Retinal pigment epithelial cell (primary cell): ENCODE results near the gene MTOR.
"Not testable (repeated sequence)": the region's sequence is repeated elsewhere in the genome, so short reads cannot be mapped to it uniquely, and the experiment has no call there.

ENCODE experiments used
- DNase-seq: peaks from one replicate; pipeline ENCODE4 v3.0.0-alpha.2; 2010; ENCODE audit warnings: low read depth
- H3K4me3 ChIP-seq: 2 replicates; pipeline ENCODE4 v1.5.1; 2011; ENCODE audit warnings: mild to moderate bottlenecking, low read length, control low read depth, moderate library complexity
- CTCF ChIP-seq: conservative IDR thresholded peaks from 2 replicates; pipeline ENCODE4 v1.5.1; 2011; ENCODE audit warnings: low read depth, low read length, control low read depth, inconsistent platforms

The MTOR gene

GRCh38 chr1:11107599-11107998, 154.8 kb downstream of the MTOR start:
- no peak for TF ChIP-seq CTCF
- no peak for DNase-seq

GRCh38 chr1:11105586-11105985, 156.8 kb downstream of the MTOR start:
- no peak overlapping the region for H3K4me3 ChIP-seq
- no peak for TF ChIP-seq CTCF
- DNase-seq: no peak

More at GRCh38 chr1:11107599-11107998, 154.8 kb downstream of the MTOR start:
- no peak overlapping the region for H3K4me3 ChIP-seq

- no peak overlapping the region for H3K4me3 ChIP-seq
- DNase-seq: no peak
- no peak for TF ChIP-seq CTCF
Measured at GRCh38 chr1:11101347-11101746, 161.0 kb downstream of the MTOR start.

- DNase-seq, H3K4me3 ChIP-seq: not testable (repeated sequence)
Measured at GRCh38 chr1:11100806-11101205, 161.5 kb downstream of the MTOR start.

GRCh38 chr1:11100149-11100493, 162.2 kb downstream of the MTOR start:
- DNase-seq: no peak
- TF ChIP-seq CTCF: no peak
- peak overlapping the region; percentile 96 for H3K4me3 ChIP-seq

- TF ChIP-seq CTCF: no peak
- peak within 1 kb of the TSS; percentile 96 for H3K4me3 ChIP-seq
- peak; percentile 35 for DNase-seq
Measured at GRCh38 chr1:11099310-11100148, 162.8 kb downstream of the MTOR start, which contains the start of gene EXOSC10. EXOSC10 (minus strand) TSS chr1:11099869; CDS start chr1:11099831, 38 bp downstream.

- no peak for TF ChIP-seq CTCF
- peak overlapping the region; percentile 96 for H3K4me3 ChIP-seq
- no peak for DNase-seq
Measured at GRCh38 chr1:11098931-11099309, 163.4 kb downstream of the MTOR start.

GRCh38 chr1:11083784-11084183, 178.6 kb downstream of the MTOR start:
- not testable (repeated sequence) for DNase-seq, H3K4me3 ChIP-seq
